Subcutaneous adipose tissue (tissue), 4 donors: ENCODE measurements around the gene LMAN2. TPM values are rescaled to one million over a fixed set of nuclear protein-coding genes. Genes with fewer than 3 reads are reported as not detected.

Experiments
- CTCF ChIP-seq: fragments of 450-650 bp; IDR thresholded peaks from one replicate; pipeline ENCODE4 v1.5.1; 2016; ENCODE audit warnings: low read depth, mild to moderate bottlenecking, control low read depth, antibody characterized with exemption, moderate library complexity
- total RNA-seq, 4 donors: library from RNA; depleted of rRNA; stranded (reverse); fragments of >200 nt; gene quantifications; one replicate each; pipeline ENCODE4 v1.1.0, GENCODE V29; 2016

The LMAN2 gene
- total RNA-seq, result 100 to 1,000 TPM in 3 of 4 donors, 10 to 100 TPM in 1; 93.6 to 158 (median 129) TPM

- TF ChIP-seq CTCF, result no peak
Observed at GRCh38 chr5:177351392-177352329, at the start of gene LMAN2. TSS of gene LMAN2 (minus strand) at chr5:177351668. CDS start at chr5:177351647, 21 bp downstream.

- TF ChIP-seq CTCF, result no peak
Observed at GRCh38 chr5:177399997-177400868, 48.8 kb upstream of the LMAN2 start, which contains the start of gene PFN3. TSS of gene PFN3 (minus strand) at chr5:177400661. CDS start at chr5:177400576, 85 bp downstream.

GRCh38 chr5:177397875-177398390 lies 46.5 kb upstream of the LMAN2 start:
- no peak for TF ChIP-seq CTCF

- no peak for TF ChIP-seq CTCF
Observed at GRCh38 chr5:177396807-177397206, 45.3 kb upstream of the LMAN2 start.

GRCh38 chr5:177396078-177396477 lies 44.6 kb upstream of the LMAN2 start:
- TF ChIP-seq CTCF, result no peak

GRCh38 chr5:177393990-177394389 lies 42.5 kb upstream of the LMAN2 start:
- TF ChIP-seq CTCF, result no peak
